Mesenchymal stem cell (in vitro differentiated cells and primary cell): ENCODE data around the gene PARP16.

ENCODE experiments used
- DNase-seq: peaks from one replicate; pipeline ENCODE4 v3.0.0-alpha.2; 2013
- H2AFZ ChIP-seq: one replicate; pipeline ENCODE4 v1.6.1; 2013; ENCODE audit warnings: low read depth, mild to moderate bottlenecking, control low read depth, inconsistent platforms, low read length, moderate library complexity
- H2AK5ac ChIP-seq: 2 replicates; pipeline ENCODE4 v1.6.1; 2013; ENCODE audit warnings: low read length, moderate library complexity, mild to moderate bottlenecking, inconsistent platforms; ENCODE audit not compliant: severe bottlenecking
- H2BK120ac ChIP-seq: one replicate; pipeline ENCODE4 v1.6.1; 2013; ENCODE audit warnings: low read depth, mild to moderate bottlenecking, inconsistent platforms, low read length, moderate library complexity
- H2BK12ac ChIP-seq, 2 experiments: one replicate each; pipeline ENCODE4 v1.6.1; 2013; ENCODE audit warnings: inconsistent platforms in 2 of 2, low read length in 2 of 2, mild to moderate bottlenecking in 2 of 2, moderate library complexity in 2 of 2, control low read depth in 1 of 2
- H2BK15ac ChIP-seq: one replicate; pipeline ENCODE4 v1.6.1; 2013; ENCODE audit warnings: mild to moderate bottlenecking, low read depth, inconsistent platforms; ENCODE audit not compliant: poor library complexity, severe bottlenecking
- H2BK5ac ChIP-seq: 2 replicates; pipeline ENCODE4 v1.6.1; 2013; ENCODE audit warnings: low read depth, mild to moderate bottlenecking, low read length, control low read depth, inconsistent platforms; ENCODE audit not compliant: poor library complexity, severe bottlenecking
- H3K14ac ChIP-seq, 2 experiments: one replicate each; pipeline ENCODE4 v1.6.1; 2013; ENCODE audit warnings: inconsistent platforms in 2 of 2, low read length in 2 of 2, control low read depth in 1 of 2, mild to moderate bottlenecking in 1 of 2, moderate library complexity in 1 of 2
- H3K18ac ChIP-seq, 2 experiments: one replicate each; pipeline ENCODE4 v1.6.1; 2013; ENCODE audit warnings: inconsistent platforms in 2 of 2, low read length in 2 of 2, control low read depth in 1 of 2, low read depth in 1 of 2, mild to moderate bottlenecking in 1 of 2
- H3K23ac ChIP-seq, 2 experiments: one replicate each; pipeline ENCODE4 v1.6.1; 2013; ENCODE audit warnings: inconsistent platforms in 2 of 2, low read length in 2 of 2, mild to moderate bottlenecking in 2 of 2, moderate library complexity in 2 of 2, control low read depth in 1 of 2
- H3K27ac ChIP-seq: 2 replicates; pipeline ENCODE4 v1.5.1; 2013; ENCODE audit warnings: mild to moderate bottlenecking, moderate library complexity, low read length, control low read depth, inconsistent platforms; ENCODE audit not compliant: poor library complexity, severe bottlenecking
- H3K27me3 ChIP-seq, 2 experiments: 2 replicates each; pipeline versions ENCODE4 v1.6.1 to v1.7.0; 2013; ENCODE audit warnings: low read length in 2 of 2, mild to moderate bottlenecking in 2 of 2, moderate library complexity in 2 of 2, control low read depth in 1 of 2, inconsistent platforms in 1 of 2; ENCODE audit not compliant: control insufficient read depth in 1 of 2, insufficient read depth in 1 of 2
- H3K36me3 ChIP-seq, 2 experiments: 2 replicates each; pipeline versions ENCODE4 v1.6.1 to v1.7.0; 2013; ENCODE audit warnings: low read length in 2 of 2, control low read depth in 1 of 2, inconsistent platforms in 1 of 2, low read depth in 1 of 2, mild to moderate bottlenecking in 1 of 2; ENCODE audit not compliant: insufficient read depth in 2 of 2, control insufficient read depth in 1 of 2
- H3K4ac ChIP-seq, 2 experiments: one replicate each; pipeline ENCODE4 v1.6.1; 2013; ENCODE audit warnings: inconsistent platforms in 2 of 2, low read length in 2 of 2, mild to moderate bottlenecking in 2 of 2, moderate library complexity in 2 of 2, control low read depth in 1 of 2, low read depth in 1 of 2
- H3K4me1 ChIP-seq: 2 replicates; pipeline ENCODE4 v1.6.1; 2013; ENCODE audit warnings: low read depth, low read length, control low read depth; ENCODE audit not compliant: control insufficient read depth, insufficient read depth
- H3K4me2 ChIP-seq: 2 replicates; pipeline ENCODE4 v1.6.1; 2013; ENCODE audit warnings: low read length, mild to moderate bottlenecking, inconsistent platforms; ENCODE audit not compliant: poor library complexity, severe bottlenecking
- H3K4me3 ChIP-seq, 2 experiments: 2 replicates each; pipeline versions ENCODE4 v1.5.1 to v1.7.0; 2013; ENCODE audit warnings: low read length in 2 of 2, mild to moderate bottlenecking in 2 of 2, control low read depth in 1 of 2, low read depth in 1 of 2; ENCODE audit not compliant: insufficient read depth in 1 of 2
- H3K79me1 ChIP-seq: replicated peaks from 2 replicates; pipeline ENCODE4 v1.6.1; 2013; ENCODE audit warnings: mild to moderate bottlenecking, control low read depth, low read length, inconsistent platforms; ENCODE audit not compliant: poor library complexity, severe bottlenecking
- H3K9ac ChIP-seq: 2 replicates; pipeline ENCODE4 v1.7.0; 2013; ENCODE audit warnings: mild to moderate bottlenecking, low read length, moderate library complexity
- H3K9me3 ChIP-seq: 2 replicates; pipeline ENCODE4 v1.7.0; 2013; ENCODE audit warnings: mild to moderate bottlenecking, low read length; ENCODE audit not compliant: control insufficient read depth
- H4K8ac ChIP-seq: one replicate; pipeline ENCODE4 v1.6.1; 2013; ENCODE audit warnings: inconsistent platforms, mild to moderate bottlenecking, low read length, moderate library complexity
- H4K91ac ChIP-seq: one replicate; pipeline ENCODE4 v1.6.1; 2013; ENCODE audit warnings: mild to moderate bottlenecking, low read length, inconsistent platforms
- WGBS: methylation state at CpG from one replicate; pipeline ENCODE4 v1.1.7; 2013; ENCODE audit warnings: mixed read lengths; 5-methylcytosine and 5-hydroxymethylcytosine counted together

PARP16 gene

DNA sequence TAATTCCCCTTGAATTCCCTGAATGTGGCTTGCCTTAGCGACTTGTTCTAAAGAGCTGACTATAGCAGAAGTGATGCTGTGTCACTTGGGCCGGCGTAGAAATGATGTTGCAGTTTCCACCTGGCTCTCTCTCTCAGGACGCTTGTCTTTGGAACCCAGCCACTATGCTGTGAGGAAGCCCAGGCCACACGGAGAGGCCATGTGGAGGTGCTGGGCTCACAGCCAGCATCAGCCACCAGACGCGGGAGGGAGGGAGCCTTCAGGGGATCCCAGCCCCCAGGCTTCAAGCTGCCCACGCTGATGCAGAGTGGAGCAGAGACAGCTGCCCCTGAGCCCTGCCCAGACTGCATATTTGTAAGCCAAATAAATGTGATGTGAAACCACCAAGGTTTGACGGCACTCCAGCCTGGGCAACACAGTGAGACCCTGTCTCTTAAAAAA is 36.4 kb upstream of the PARP16 start:
- Histone ChIP-seq H2BK5ac (no peak overlapping the region), H3K36me3 (no peaks in the 10 kb centered on the region), H4K8ac (no peak overlapping the region), H3K9me3 (no peaks in the 10 kb centered on the region), H2BK120ac (no peak overlapping the region), H3K18ac (no peak overlapping the region), H3K27me3 (peaks cover 12 to 23% of the 10 kb centered on the region in 2 experiments), H3K23ac (no peak overlapping the region), H3K4ac (no peak overlapping the region), H3K4me2 (no peak overlapping the region), H3K9ac (no peak overlapping the region), H2AFZ (no peak overlapping the region), H2BK15ac (no peak overlapping the region), H3K14ac (no peak overlapping the region), H3K4me3 (no peak overlapping the region), H3K4me1 (no peaks in the 10 kb centered on the region), H3K27ac (no peak overlapping the region), H4K91ac (no peak overlapping the region), H2BK12ac (no peak overlapping the region), H3K79me1 (no peaks in the 10 kb centered on the region), H2AK5ac (no peak overlapping the region)
- peak; percentile 73 for DNase-seq
- WGBS = 55% methylated on average over 9 of the region's 9 CpGs

DNA sequence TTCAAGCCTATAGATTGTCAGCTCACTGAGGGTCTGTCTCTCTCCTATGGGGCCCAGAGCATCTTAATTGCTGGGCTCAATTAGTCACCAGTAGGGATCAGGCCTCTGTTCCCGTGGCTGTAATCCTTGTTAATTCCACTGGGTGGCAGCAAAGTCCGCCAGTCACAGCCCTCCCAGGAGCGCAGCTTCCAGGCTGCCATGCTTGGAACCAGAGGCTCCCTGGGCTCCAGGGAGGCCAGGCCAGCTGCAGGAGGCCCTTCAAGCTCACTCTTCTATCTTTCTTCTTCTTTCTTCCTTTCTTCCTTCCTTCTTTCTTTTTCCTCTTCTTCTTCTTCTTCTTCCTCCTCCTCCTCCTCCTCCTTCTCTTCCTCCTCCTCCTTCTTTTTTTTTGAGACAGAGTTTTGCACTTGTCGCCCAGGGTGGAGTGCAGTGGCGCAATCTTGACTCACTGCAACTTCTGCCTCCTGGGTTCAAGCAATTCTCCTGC is 32.2 kb upstream of the PARP16 start:
- peak; percentile 85 for DNase-seq
- H3K18ac ChIP-seq = no peak overlapping the region
- H2BK120ac ChIP-seq = no peak overlapping the region
- peaks cover 12 to 33% of the 10 kb centered on the region in 2 experiments for H3K27me3 ChIP-seq
- H4K91ac ChIP-seq = no peak overlapping the region
- H2AK5ac ChIP-seq = no peak overlapping the region
- no peak overlapping the region for H3K9ac ChIP-seq
- WGBS = 39% methylated on average over 5 of the region's 5 CpGs
- no peak overlapping the region for H2BK12ac ChIP-seq
- no peaks in the 10 kb centered on the region for H3K79me1 ChIP-seq
- H3K4ac ChIP-seq = no peak overlapping the region
- H2BK15ac ChIP-seq = no peak overlapping the region
- no peaks in the 10 kb centered on the region for H3K9me3 ChIP-seq
- no peak overlapping the region for H3K14ac ChIP-seq
- no peak overlapping the region for H3K4me2 ChIP-seq
- no peak overlapping the region for H2AFZ ChIP-seq
- no peaks in the 10 kb centered on the region for H3K36me3 ChIP-seq
- no peak overlapping the region for H3K4me3 ChIP-seq
- H3K27ac ChIP-seq = no peak overlapping the region
- H3K23ac ChIP-seq = no peak overlapping the region
- H2BK5ac ChIP-seq = no peak overlapping the region
- H3K4me1 ChIP-seq = no peaks in the 10 kb centered on the region
- no peak overlapping the region for H4K8ac ChIP-seq

GRCh38 chr15:65312400-65312916 is 25.8 kb upstream of the PARP16 start:
- Histone ChIP-seq H2BK5ac (no peak overlapping the region), H3K36me3 (no peaks in the 10 kb centered on the region), H3K27ac (no peak overlapping the region), H3K4me2 (no peak overlapping the region), H2BK15ac (no peak overlapping the region), H3K23ac (no peak overlapping the region), H4K8ac (no peak overlapping the region), H3K4me1 (peaks cover 6% of the 10 kb centered on the region), H4K91ac (no peak overlapping the region), H3K14ac (no peak overlapping the region), H3K4me3 (no peak overlapping the region), H2AK5ac (no peak overlapping the region), H3K4ac (no peak overlapping the region), H3K79me1 (no peaks in the 10 kb centered on the region), H3K9ac (no peak overlapping the region), H2BK120ac (no peak overlapping the region), H3K9me3 (no peaks in the 10 kb centered on the region), H2AFZ (no peak overlapping the region), H3K18ac (no peak overlapping the region), H3K27me3 (peaks cover 0 to 20% of the 10 kb centered on the region in 2 experiments), H2BK12ac (no peak overlapping the region)
- no peak for DNase-seq
- 60% methylated on average over 11 of the region's 11 CpGs for WGBS

DNA sequence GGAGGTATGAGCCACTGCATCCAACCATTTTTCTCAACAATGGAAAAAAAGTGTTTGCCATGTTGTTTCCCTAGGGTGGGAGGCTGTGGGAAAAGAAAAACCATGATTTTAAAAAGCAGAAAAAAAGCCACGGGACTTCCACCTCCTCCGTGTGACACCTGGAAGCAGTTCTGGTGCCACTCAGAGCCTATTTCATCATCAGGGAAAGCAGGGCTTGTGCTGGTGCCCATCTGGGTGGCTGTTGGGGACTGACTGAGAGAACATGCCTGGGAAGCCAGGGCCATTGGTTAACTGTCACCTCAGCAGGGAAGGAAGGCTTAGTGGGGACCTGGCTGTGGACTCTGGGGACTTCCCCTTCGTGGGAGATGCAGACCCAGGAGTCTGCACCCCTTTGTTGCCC is 25.1 kb upstream of the PARP16 start:
- Histone ChIP-seq H3K27me3 (peaks cover 0 to 20% of the 10 kb centered on the region in 2 experiments), H3K9me3 (no peaks in the 10 kb centered on the region), H3K27ac (no peak overlapping the region), H3K36me3 (no peaks in the 10 kb centered on the region), H3K4me2 (no peak overlapping the region), H2AFZ (no peak overlapping the region), H2BK5ac (no peak overlapping the region), H3K4me3 (no peak overlapping the region), H2BK15ac (no peak overlapping the region), H3K4me1 (peaks cover 6% of the 10 kb centered on the region), H2BK12ac (no peak overlapping the region), H4K8ac (no peak overlapping the region), H2AK5ac (peak overlapping the region; percentile 39), H4K91ac (no peak overlapping the region), H2BK120ac (no peak overlapping the region), H3K9ac (no peak overlapping the region), H3K23ac (no peak overlapping the region), H3K14ac (no peak overlapping the region), H3K79me1 (no peaks in the 10 kb centered on the region), H3K4ac (peak overlapping the region in 1 of 2 experiments; percentile 24), H3K18ac (peak overlapping the region in 1 of 2 experiments; percentile 13)
- DNase-seq = no peak
- WGBS = 75% methylated on average over 3 of the region's 3 CpGs
